ENCODE data around the gene APLN.

Gene APLN

DNA sequence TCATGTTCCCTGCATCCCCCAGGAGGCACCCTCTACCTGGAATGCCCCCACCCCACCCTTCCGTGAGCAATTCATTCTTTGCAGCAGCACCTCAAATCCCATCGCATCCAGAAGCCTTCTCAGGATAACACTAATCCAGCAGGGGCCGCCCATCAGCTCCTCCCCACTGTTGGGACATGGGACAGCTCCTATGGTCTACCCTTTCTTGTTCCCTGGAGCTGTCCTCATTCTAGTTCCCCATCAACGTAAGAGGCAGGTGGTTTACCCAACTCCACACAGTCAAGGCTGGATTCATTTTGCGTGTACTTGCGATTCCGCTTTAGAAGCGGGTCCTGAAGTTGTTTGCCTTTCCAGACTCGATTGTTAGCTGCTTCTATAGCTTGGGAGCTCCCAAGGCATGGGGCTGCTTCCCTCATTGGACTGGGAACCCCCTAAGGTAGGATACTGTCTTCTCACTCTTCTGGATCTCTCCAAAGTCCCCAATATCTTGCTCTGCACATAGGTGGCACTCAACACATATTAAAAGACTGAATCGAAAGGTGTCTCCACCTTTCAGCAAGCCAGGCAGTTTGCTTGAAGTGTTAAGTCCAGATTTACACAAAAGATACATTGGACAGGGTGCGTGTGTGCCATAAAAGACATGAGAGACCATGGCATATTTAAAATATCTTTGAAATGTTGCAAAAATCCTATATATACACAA lies 942 bp upstream of the APLN start:
- TF ChIP-seq POLR2AphosphoS5 (IDR thresholded peaks at IDR 0.05; ENCODE audit: borderline replicate concordance, low read depth, low read length) (no peak), EZH2 (IDR thresholded peaks at IDR 0.05) (no peak), FOXP2 (optimal IDR thresholded peaks at IDR 0.05; ENCODE audit: control extremely low read depth, extremely low read length, insufficient read depth) (no peak)
- no peak overlapping the region for H3K4me3 ChIP-seq
- H3K9ac ChIP-seq (ENCODE audit: insufficient read length) = no peak overlapping the region
- DNase-seq (ENCODE audit: low read depth, low spot score) = no peak
- no peaks in the 10 kb centered on the region for H3K36me3 ChIP-seq (ENCODE audit: insufficient read depth, low read length)
- no peak overlapping the region for H3K27ac ChIP-seq
- H3K9me3 ChIP-seq (ENCODE audit: low read depth, low read length) = no peaks in the 10 kb centered on the region

DNA sequence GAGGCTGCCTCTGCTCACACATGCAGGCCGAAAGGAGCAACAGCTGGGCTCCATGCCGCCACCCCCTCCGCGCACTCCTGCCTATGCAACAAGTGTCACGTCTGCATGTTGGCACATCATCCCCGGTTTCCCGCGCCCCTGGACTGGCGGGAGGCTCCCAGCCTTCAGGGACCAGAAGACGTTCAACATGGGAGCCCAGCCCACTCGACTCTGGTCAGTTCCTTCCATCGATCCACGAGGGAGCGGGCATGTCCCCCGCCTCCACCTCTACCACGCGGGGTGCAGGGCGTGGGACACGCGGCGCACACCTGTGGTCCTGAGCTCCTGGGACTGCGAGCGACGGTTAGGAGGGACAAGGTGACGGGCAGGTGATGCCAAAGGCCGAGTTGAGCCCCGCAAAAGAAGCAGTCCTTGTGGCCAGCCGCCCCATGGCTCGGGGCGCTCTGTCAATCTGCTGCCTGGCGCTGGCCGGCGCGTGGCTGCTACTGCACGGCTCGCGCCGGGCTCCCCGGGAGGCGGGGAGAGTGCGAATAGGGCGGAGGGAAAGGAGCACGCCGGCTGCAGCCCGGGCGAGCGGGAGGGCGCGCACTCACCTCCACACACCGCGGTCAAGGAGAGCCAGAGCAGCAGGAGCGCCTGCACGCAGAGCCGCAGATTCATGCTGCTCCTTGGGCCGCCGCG lies 645 bp downstream of the APLN start:
- H3K4me3 ChIP-seq = peak overlapping the region; percentile 66
- no peaks in the 10 kb centered on the region for H3K9me3 ChIP-seq (ENCODE audit: low read depth, low read length)
- no peak overlapping the region for H3K27ac ChIP-seq
- DNase-seq (ENCODE audit: low read depth, low spot score) = no peak
- TF ChIP-seq FOXP2 (optimal IDR thresholded peaks at IDR 0.05; ENCODE audit: control extremely low read depth, extremely low read length, insufficient read depth) = no peak
- TF ChIP-seq EZH2 (IDR thresholded peaks at IDR 0.05) = no peak
- TF ChIP-seq POLR2AphosphoS5 (IDR thresholded peaks at IDR 0.05; ENCODE audit: borderline replicate concordance, low read depth, low read length) = no peak
- H3K9ac ChIP-seq (ENCODE audit: insufficient read length) = no peak overlapping the region
- no peaks in the 10 kb centered on the region for H3K36me3 ChIP-seq (ENCODE audit: insufficient read depth, low read length)

DNA sequence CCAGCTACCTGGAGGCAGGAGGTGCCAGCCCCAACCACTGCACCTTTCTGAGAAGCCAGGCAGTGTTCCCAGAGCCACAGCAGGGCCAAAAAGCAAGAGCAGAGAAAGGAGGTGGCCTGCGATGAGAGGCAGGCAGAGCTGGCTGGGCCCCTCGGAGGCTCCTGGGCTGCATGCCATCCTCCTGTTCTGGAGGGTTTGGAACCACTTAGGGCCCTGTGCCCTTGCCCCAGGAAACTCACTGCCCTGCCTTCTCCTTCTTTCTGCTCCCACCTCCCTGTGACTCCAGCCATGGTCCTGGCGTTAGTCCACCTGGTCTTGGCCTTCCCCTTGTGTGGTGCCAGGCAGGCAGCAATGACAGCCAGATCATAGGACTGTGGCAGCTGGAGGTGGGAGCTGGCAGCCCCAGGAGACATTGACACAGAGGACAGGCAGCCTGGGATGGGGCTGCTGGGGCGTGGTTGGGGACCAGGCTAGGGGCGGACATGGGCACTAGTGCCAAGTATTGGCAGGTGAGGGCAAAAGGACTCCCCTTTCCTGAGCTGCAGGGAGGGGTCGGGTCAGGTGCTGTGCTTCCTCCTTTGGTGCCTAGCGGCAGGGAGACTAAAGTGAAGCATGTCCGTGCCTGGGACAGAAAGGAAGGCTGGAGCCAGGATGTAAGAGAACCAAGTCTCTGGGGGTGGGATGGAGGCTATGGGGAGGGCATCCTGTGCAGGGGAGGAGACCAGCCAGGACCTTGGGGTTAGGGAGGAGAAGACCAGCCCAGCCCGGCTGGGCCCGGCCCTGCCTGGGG lies 1.4 kb downstream of the APLN start:
- H3K9ac ChIP-seq (ENCODE audit: insufficient read length) = no peak overlapping the region
- TF ChIP-seq EZH2 (IDR thresholded peaks at IDR 0.05) = no peak
- TF ChIP-seq POLR2AphosphoS5 (IDR thresholded peaks at IDR 0.05; ENCODE audit: borderline replicate concordance, low read depth, low read length) = no peak
- no peak overlapping the region for H3K4me3 ChIP-seq
- H3K36me3 ChIP-seq (ENCODE audit: insufficient read depth, low read length) = no peaks in the 10 kb centered on the region
- H3K9me3 ChIP-seq (ENCODE audit: low read depth, low read length) = no peaks in the 10 kb centered on the region
- DNase-seq (ENCODE audit: low read depth, low spot score) = no peak
- no peak overlapping the region for H3K27ac ChIP-seq

DNA sequence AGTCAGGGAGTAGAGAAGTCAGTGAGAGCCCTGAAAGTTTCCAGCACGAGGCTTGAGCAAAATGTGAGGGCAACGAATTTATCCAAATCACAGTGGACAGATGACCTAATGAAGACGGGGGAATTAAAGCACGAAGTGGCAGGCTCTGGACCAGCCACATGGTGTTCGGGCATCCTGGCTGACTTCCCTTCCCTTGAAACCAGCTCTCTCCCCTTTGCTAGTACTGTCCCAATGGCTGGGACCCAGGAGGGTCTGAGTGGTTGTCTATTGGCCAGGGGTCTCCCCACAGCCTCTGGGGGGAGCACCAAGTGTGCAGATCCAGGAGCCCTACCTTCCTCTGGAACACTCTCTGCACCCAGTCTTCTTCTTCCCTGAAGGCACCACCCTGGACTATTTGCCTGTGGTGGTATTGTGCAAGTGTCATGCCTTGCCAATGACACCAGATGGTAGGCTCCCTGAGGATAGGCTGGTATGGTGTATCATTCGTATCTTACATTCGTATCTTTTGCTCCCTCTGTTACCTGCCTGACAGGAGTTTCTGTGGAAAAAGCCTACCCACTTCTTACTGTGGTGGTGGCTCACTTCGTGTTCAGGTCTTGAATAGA lies 2.1 kb downstream of the APLN start:
- H3K27ac ChIP-seq = no peak overlapping the region
- TF ChIP-seq EZH2 (IDR thresholded peaks at IDR 0.05) = no peak
- TF ChIP-seq POLR2AphosphoS5 (IDR thresholded peaks at IDR 0.05; ENCODE audit: borderline replicate concordance, low read depth, low read length) = no peak
- TF ChIP-seq FOXP2 (optimal IDR thresholded peaks at IDR 0.05; ENCODE audit: control extremely low read depth, extremely low read length, insufficient read depth) = no peak
- no peak overlapping the region for H3K9ac ChIP-seq (ENCODE audit: insufficient read length)
- H3K36me3 ChIP-seq (ENCODE audit: insufficient read depth, low read length) = no peaks in the 10 kb centered on the region
- no peaks in the 10 kb centered on the region for H3K9me3 ChIP-seq (ENCODE audit: low read depth, low read length)
- DNase-seq (ENCODE audit: low read depth, low spot score) = no peak
- no peak overlapping the region for H3K4me3 ChIP-seq

DNA sequence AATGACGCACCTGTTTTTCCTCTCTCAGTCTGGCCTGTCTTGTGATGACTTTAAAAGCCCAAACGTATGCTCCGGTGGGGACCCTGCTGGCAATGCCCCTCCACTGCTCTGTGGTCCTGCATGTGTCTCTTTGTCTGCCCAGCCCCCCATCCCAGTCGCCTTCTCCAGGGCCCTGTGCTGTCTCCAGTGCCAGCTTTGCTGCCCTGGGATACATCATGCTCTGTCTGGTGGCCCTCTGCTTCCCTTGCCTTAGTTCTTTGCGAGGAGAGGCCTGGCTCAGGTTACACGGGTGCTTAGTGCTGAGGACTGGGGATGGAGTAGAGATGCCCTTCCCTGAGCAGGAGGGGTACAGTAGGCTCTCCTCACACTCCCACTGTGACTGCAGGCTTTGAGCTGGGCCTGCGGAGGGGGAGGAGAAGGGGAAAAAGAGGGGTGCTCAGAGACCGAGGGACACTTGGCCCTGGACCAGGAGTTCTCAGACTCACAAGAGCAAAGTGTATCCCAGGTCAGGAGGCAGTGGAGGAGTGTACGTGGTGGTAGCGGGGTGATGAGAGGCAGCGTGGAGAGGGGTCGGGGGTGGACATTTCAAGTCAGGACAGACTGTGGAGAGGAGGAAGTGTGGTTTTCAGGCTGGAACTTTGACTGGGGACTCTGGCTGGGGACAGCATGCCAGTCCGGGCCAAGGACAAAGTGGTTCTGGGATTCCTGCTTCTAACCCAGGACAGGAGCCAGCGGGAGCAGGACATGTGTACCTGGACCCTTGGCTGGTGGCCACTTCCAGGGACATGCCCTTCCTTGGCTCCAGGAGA lies 2.8 kb downstream of the APLN start:
- Histone ChIP-seq H3K9ac (ENCODE audit: insufficient read length) (no peak overlapping the region), H3K36me3 (ENCODE audit: insufficient read depth, low read length) (no peaks in the 10 kb centered on the region), H3K9me3 (ENCODE audit: low read depth, low read length) (no peaks in the 10 kb centered on the region), H3K4me3 (no peak overlapping the region), H3K27ac (no peak overlapping the region)
- no peak for DNase-seq (ENCODE audit: low read depth, low spot score)
- TF ChIP-seq EZH2 (IDR thresholded peaks at IDR 0.05) (no peak), POLR2AphosphoS5 (IDR thresholded peaks at IDR 0.05; ENCODE audit: borderline replicate concordance, low read depth, low read length) (no peak), FOXP2 (optimal IDR thresholded peaks at IDR 0.05; ENCODE audit: control extremely low read depth, extremely low read length, insufficient read depth) (no peak)

DNA sequence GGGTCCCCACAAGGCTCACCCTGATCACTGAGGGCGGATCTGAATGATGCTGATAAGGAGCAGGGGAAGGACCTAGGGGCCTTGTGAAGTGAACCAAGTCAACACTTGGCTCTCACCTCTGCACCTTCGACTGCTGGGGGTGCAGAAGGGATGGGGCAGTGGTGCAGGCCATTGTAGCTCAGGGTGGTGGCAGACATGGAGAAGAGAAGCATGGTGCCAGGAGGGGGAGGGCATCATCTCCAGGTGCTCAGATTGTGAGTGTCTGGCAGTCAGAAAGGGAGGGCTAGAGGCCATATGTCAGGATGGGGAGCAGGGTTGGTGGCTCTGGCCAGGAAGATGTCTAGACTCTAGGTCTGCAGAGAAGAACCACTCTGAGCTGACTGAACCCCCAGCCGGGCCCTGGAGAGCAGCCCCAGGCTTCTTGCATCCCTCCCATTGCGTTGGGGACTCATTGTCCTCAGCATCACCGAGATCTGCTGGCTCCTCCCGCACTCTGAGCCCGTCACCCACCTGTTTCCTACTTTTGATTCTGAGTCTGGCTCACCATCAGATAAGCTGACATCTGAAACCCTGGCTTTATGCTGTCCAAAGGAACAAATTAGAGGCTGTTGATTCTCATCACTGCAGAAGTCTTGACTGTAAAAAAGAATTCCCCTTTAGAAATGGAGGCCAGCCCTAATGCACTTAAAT lies 3.8 kb downstream of the APLN start:
- H3K27ac ChIP-seq = no peak overlapping the region
- no peak overlapping the region for H3K9ac ChIP-seq (ENCODE audit: insufficient read length)
- DNase-seq (ENCODE audit: low read depth, low spot score) = no peak
- no peak overlapping the region for H3K4me3 ChIP-seq
- no peaks in the 10 kb centered on the region for H3K36me3 ChIP-seq (ENCODE audit: insufficient read depth, low read length)
- TF ChIP-seq EZH2 (IDR thresholded peaks at IDR 0.05) (no peak), POLR2AphosphoS5 (IDR thresholded peaks at IDR 0.05; ENCODE audit: borderline replicate concordance, low read depth, low read length) (no peak), FOXP2 (optimal IDR thresholded peaks at IDR 0.05; ENCODE audit: control extremely low read depth, extremely low read length, insufficient read depth) (no peak)
- H3K9me3 ChIP-seq (ENCODE audit: low read depth, low read length) = no peaks in the 10 kb centered on the region

DNA sequence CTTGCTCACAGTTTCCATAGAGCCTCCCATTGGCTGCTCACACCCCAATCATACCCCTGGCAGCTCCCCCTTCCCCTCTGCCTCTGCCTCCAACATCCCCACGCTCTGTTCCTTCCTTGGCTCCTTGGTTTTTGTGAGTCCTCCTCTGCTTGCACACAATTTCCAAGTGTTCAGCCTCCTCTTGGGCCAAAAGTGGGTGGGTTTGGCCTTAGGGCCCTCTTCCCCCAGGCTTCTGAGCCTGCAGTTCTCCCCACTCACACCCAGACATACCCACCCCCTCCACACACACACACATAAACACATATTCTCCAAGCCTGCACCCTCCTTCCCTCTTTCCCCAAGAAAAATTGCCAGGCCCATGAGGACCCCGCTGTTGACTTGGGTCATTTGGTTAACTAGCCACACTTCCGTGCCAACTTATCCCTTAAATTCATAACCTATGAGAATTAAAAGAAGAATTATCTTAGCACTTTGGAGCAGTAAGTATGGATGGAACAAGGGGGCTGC lies 4.5 kb downstream of the APLN start:
- H3K36me3 ChIP-seq (ENCODE audit: insufficient read depth, low read length) = no peaks in the 10 kb centered on the region
- H3K9me3 ChIP-seq (ENCODE audit: low read depth, low read length) = no peaks in the 10 kb centered on the region
- TF ChIP-seq FOXP2 (optimal IDR thresholded peaks at IDR 0.05; ENCODE audit: control extremely low read depth, extremely low read length, insufficient read depth) = no peak
- TF ChIP-seq POLR2AphosphoS5 (IDR thresholded peaks at IDR 0.05; ENCODE audit: borderline replicate concordance, low read depth, low read length) = no peak
- no peak for TF ChIP-seq EZH2 (IDR thresholded peaks at IDR 0.05)
- no peak overlapping the region for H3K9ac ChIP-seq (ENCODE audit: insufficient read length)
- no peak overlapping the region for H3K27ac ChIP-seq
- H3K4me3 ChIP-seq = no peak overlapping the region
- DNase-seq (ENCODE audit: low read depth, low spot score) = no peak

All from SK-N-MC (cell line).